Measurements from ENCODE around the gene TMEM42. TPM values are rescaled to one million over a fixed set of nuclear protein-coding genes. Genes with fewer than 3 reads are reported as not detected.

The TMEM42 gene
- total RNA-seq (2012; rRNA removed) (10.3 and 13.1 TPM in 2 replicates), polyA plus RNA-seq (2012; rRNA removed) (23.7 and 24.7 TPM in 2 replicates), Bru-seq, nascent RNA (percentile 55 among the genes with signal in this experiment), BruChase-seq, experiment 1, labeled RNA remaining after a 6-hour chase (percentile 54 among the genes with signal in this experiment), BruChase-seq, experiment 2, labeled RNA remaining after a 2-hour chase (percentile 57 among the genes with signal in this experiment)
- 25.2 and 26.0 TPM in 2 replicates for polyA plus RNA-seq (2012; cell fraction: cytosol; rRNA removed)
- polyA plus RNA-seq (2012; cell fraction: nucleus; rRNA removed; ENCODE audit: low replicate concordance) = 23.8 and 28.1 TPM in 2 replicates
- long read RNA-seq, transcript TMEM42-201 (3 exons, 1,026 nt) = major isoform, 16 of 29 reads
- long read RNA-seq, partial matches to known transcripts = 5 of 29 reads
- long read RNA-seq, other reads (novel, unspliced or antisense) = 7 of 29 reads

GRCh38 chr3:44861412-44862225 is at the start of gene TMEM42:
Gene TMEM42 (plus strand): TSS chr3:44861912. CDS start chr3:44861925, 13 bp downstream.
- intact Hi-C loops (cut with micrococcal nuclease) (loop anchor here (1.0 kb wide), 2 partner anchors 53 to 328 kb away; no protein-coding TSS in a partner anchor), in situ Hi-C loops (cut with MboI; ENCODE audit: low sequenced_read_pairs) (no loop called here)
- peak within 1 kb of the TSS; percentile 87 for H3K9ac ChIP-seq (ENCODE audit: low read depth, low read length)
- no peak for TF ChIP-seq MAFK (IDR thresholded peaks at IDR 0.05; ENCODE audit: low read depth, low read length)
- peak; percentile 18 for TF ChIP-seq SMC3 (IDR thresholded peaks at IDR 0.05; ENCODE audit: low read depth, low read length)
- TF ChIP-seq USF2 (IDR thresholded peaks at IDR 0.05; ENCODE audit: low read depth, low read length) = peak; percentile 100
- peak; percentile 37; the same call in 1 of the 2 replicates for TF ChIP-seq CTCF (conservative IDR thresholded peaks at IDR 0.05; ENCODE audit: low read depth, low read length)
- peak; percentile 91 for TF ChIP-seq POLR2A (IDR thresholded peaks at IDR 0.05; ENCODE audit: low read depth, low read length)
- no peak for TF ChIP-seq ELK1 (IDR thresholded peaks at IDR 0.05; ENCODE audit: borderline replicate concordance, low read depth, low read length)
- peak; percentile 53 for TF ChIP-seq FOS (IDR thresholded peaks at IDR 0.05; ENCODE audit: low read depth, low read length)
- TF ChIP-seq BHLHE40 (IDR thresholded peaks at IDR 0.05; ENCODE audit: low read depth, low read length) = peak; percentile 82
- no peak for TF ChIP-seq NFE2L2 (IDR thresholded peaks at IDR 0.05; ENCODE audit: low read depth, low read length)
- peak; percentile 76; the same call in 1 of the 2 replicates for TF ChIP-seq MAZ (IDR thresholded peaks at IDR 0.05; ENCODE audit: borderline replicate concordance, low read depth, low read length)
- peak; percentile 51; the same call in 1 of the 2 replicates for TF ChIP-seq MXI1 (IDR thresholded peaks at IDR 0.05; ENCODE audit: borderline replicate concordance, low read depth, low read length)

More at GRCh38 chr3:44861412-44862225, at the start of gene TMEM42:
- peak within 1 kb of the TSS; percentile 94 for H3K23ac ChIP-seq (ENCODE audit: low read depth, low read length)
- dilution Hi-C loops (cut with HindIII; ENCODE audit: low sequenced_read_pairs, unreplicated experiment) = no loop called here
- H4K8ac ChIP-seq (ENCODE audit: low read depth in 2 of 2, low read length in 2 of 2) = peak within 1 kb of the TSS; percentile 92 to 97
- H2AK9ac ChIP-seq (replicated peaks; ENCODE audit: low read depth, low read length, poor library complexity) = peak within 1 kb of the TSS; percentile 88
- H3K36me3 ChIP-seq (ENCODE audit: control insufficient read depth, insufficient read depth, low read length) = peaks cover 7% of the 10 kb centered on the region; the same call in 1 of the 2 replicates
- peak within 1 kb of the TSS; percentile 79 for H4K91ac ChIP-seq (ENCODE audit: insufficient read depth, low read depth, low read length)
- peak within 1 kb of the TSS; percentile 98 for H2AFZ ChIP-seq (replicated peaks; ENCODE audit: low read length, poor library complexity)
- peak; percentile 90 for DNase-seq
- 1% methylated on average over 26 of the region's 91 CpGs; no CpG with 5 or more reads in 1 of the 2 experiments for WGBS, 2 experiments (ENCODE audit: extremely low coverage in 2 of 2, insufficient read length in 1 of 2)
- peaks cover 6% of the 10 kb centered on the region for H3K4me1 ChIP-seq (ENCODE audit: control insufficient read depth, insufficient read depth, low read length)
- peak within 1 kb of the TSS; percentile 82 for H3K56ac ChIP-seq (ENCODE audit: extremely low read depth, insufficient read depth, low read length)
- no peaks in the 10 kb centered on the region for H3K27me3 ChIP-seq (ENCODE audit: control insufficient read depth, insufficient read depth, low read length)
- no TSS peak for BruUV-seq (replicated peaks)
- peak within 1 kb of the TSS; percentile 92 for H3K14ac ChIP-seq (replicated peaks; ENCODE audit: low read depth, low read length)
- peaks cover 17 to 39% of the 10 kb centered on the region in 2 experiments for H3K79me1 ChIP-seq (ENCODE audit: low read depth in 1 of 2, low read length in 2 of 2)
- peak within 1 kb of the TSS; percentile 66 for H2AK5ac ChIP-seq (ENCODE audit: low read depth, low read length)
- CTCF ChIA-PET = no interaction called here
- ATAC-seq (ENCODE audit: low read depth) = peak; percentile 98
- peak within 1 kb of the TSS; percentile 72 for H3K4me3 ChIP-seq (ENCODE audit: insufficient read depth, low read depth, low read length)
- H3K4me2 ChIP-seq (ENCODE audit: low read depth, low read length) = peak within 1 kb of the TSS; percentile 99
- H4K5ac ChIP-seq (ENCODE audit: low read depth, low read length) = peak within 1 kb of the TSS; percentile 74
- H3K18ac ChIP-seq (ENCODE audit: low read depth, low read length) = peak within 1 kb of the TSS; percentile 62
- peak within 1 kb of the TSS; percentile 78 for H2BK5ac ChIP-seq (ENCODE audit: low read depth, low read length, poor library complexity, severe bottlenecking)
- H3K27ac ChIP-seq (ENCODE audit: insufficient read depth, low read length) = peak within 1 kb of the TSS; percentile 82
- H2BK120ac ChIP-seq (ENCODE audit: low read depth, low read length) = peak within 1 kb of the TSS; percentile 73
- H4K20me1 ChIP-seq (ENCODE audit: insufficient read depth, low read length) = no peaks in the 10 kb centered on the region
- peaks cover 10% of the 10 kb centered on the region for H3K9me1 ChIP-seq (ENCODE audit: insufficient read depth, low read length)
- peak within 1 kb of the TSS; percentile 90 for H3K4ac ChIP-seq (ENCODE audit: low read depth, low read length)
- POLR2A ChIA-PET (ENCODE audit: unreplicated experiment) = interaction anchor here (0.6 kb wide), 1 partner anchor 51 kb away, joined by 4 read pairs; no protein-coding TSS in a partner anchor
- H2BK20ac ChIP-seq (ENCODE audit: low read depth, low read length) = peak within 1 kb of the TSS; percentile 50; the same call in 1 of the 2 replicates
- H3K9me3 ChIP-seq (ENCODE audit: control insufficient read depth, insufficient read depth, low read length) = peaks cover 2% of the 10 kb centered on the region; the same call in 1 of the 2 replicates
- H2BK15ac ChIP-seq (ENCODE audit: low read depth, low read length) = no peak within 1 kb of the TSS; the same call in 2 of the 3 replicates
